Endodermal cell (in vitro differentiated cells): Measurements from ENCODE around the gene CCNDBP1. TPM values are rescaled to one million over a fixed set of nuclear protein-coding genes. Genes with fewer than 3 reads are reported as not detected.

ENCODE experiments used
- DNase-seq: peaks from one replicate; pipeline ENCODE4 v3.0.0-alpha.2; 2017
- H3K27ac ChIP-seq: 2 replicates; pipeline ENCODE4 v1.5.1; 2013; ENCODE audit warnings: mild to moderate bottlenecking, low read depth, low read length, moderate library complexity
- H3K27me3 ChIP-seq: 2 replicates; pipeline ENCODE4 v1.6.1; 2013; ENCODE audit warnings: mild to moderate bottlenecking, low read length, moderate library complexity; ENCODE audit not compliant: insufficient read depth, control insufficient read depth, poor library complexity, severe bottlenecking
- H3K36me3 ChIP-seq: 2 replicates; pipeline ENCODE4 v1.7.0; 2013; ENCODE audit warnings: mild to moderate bottlenecking, low read length, moderate library complexity; ENCODE audit not compliant: control insufficient read depth, insufficient read depth
- H3K4me1 ChIP-seq: one replicate; pipeline ENCODE4 v1.7.0; 2013; ENCODE audit warnings: low read length; ENCODE audit not compliant: control insufficient read depth, insufficient read depth
- H3K4me3 ChIP-seq: 2 replicates; pipeline ENCODE4 v1.5.1; 2013; ENCODE audit warnings: mild to moderate bottlenecking, low read length, moderate library complexity
- H3K9ac ChIP-seq: 2 replicates; pipeline ENCODE4 v1.6.1; 2013; ENCODE audit warnings: mild to moderate bottlenecking, low read length, moderate library complexity; ENCODE audit not compliant: poor library complexity, severe bottlenecking; ENCODE audit errors: extremely low read depth
- H3K9me3 ChIP-seq: 2 replicates; pipeline ENCODE4 v1.6.1; 2013; ENCODE audit warnings: mild to moderate bottlenecking, low read length, moderate library complexity; ENCODE audit not compliant: control insufficient read depth
- H3K27ac Mint-ChIP-seq: 2 replicates; pipeline ENCODE4 v1.8.0; 2020; ENCODE audit warnings: mixed read lengths
- H3K27me3 Mint-ChIP-seq: 2 replicates; pipeline ENCODE4 v1.8.0; 2021; ENCODE audit warnings: mild to moderate bottlenecking, mixed read lengths; ENCODE audit not compliant: insufficient read depth
- H3K36me3 Mint-ChIP-seq: 2 replicates; pipeline ENCODE4 v1.8.0; 2020; ENCODE audit warnings: low read depth, mixed read lengths
- H3K4me1 Mint-ChIP-seq: 2 replicates; pipeline ENCODE4 v1.8.0; 2020; ENCODE audit warnings: mixed read lengths
- H3K4me3 Mint-ChIP-seq: 2 replicates; pipeline ENCODE4 v1.8.0; 2020; ENCODE audit warnings: mild to moderate bottlenecking, moderate library complexity, mixed read lengths
- H3K9me3 Mint-ChIP-seq: 2 replicates; pipeline ENCODE4 v1.8.0; 2020; ENCODE audit warnings: mild to moderate bottlenecking, mixed read lengths
- WGBS, 2 experiments: methylation state at CpG; one replicate each; pipeline versions ENCODE4 v1.1.5 to v1.1.7; 2013; ENCODE audit warnings: missing lambda C conversion rate in 2 of 2, mixed read lengths in 1 of 2; ENCODE audit not compliant: insufficient coverage in 1 of 2, insufficient read length in 1 of 2; 5-methylcytosine and 5-hydroxymethylcytosine counted together
- total RNA-seq, 2 donors: library from RNA; stranded (reverse); fragmentation: NEBNext Ultra II Directional in 1 of 2; extraction: Animal tissue kit (Norgen Biotek cat#: 25700) in 1 of 2; gene quantifications; 2 replicates in 1 of 2; 3 replicates in 1 of 2; pipeline ENCODE4 v1.2.1, GENCODE V29; 2021
- TF ChIP-seq, protein P1 (sequence below): fragments of 200-600 bp; sonication (generic); conservative IDR thresholded peaks from 2 replicates; pipeline ENCODE4 v1.5.0; 2021; ENCODE audit warnings: antibody characterized with exemption, mild to moderate bottlenecking

CCNDBP1 gene
- total RNA-seq, 2 donors from 2014 or later, result 25.7 to 43.5 TPM

DNA sequence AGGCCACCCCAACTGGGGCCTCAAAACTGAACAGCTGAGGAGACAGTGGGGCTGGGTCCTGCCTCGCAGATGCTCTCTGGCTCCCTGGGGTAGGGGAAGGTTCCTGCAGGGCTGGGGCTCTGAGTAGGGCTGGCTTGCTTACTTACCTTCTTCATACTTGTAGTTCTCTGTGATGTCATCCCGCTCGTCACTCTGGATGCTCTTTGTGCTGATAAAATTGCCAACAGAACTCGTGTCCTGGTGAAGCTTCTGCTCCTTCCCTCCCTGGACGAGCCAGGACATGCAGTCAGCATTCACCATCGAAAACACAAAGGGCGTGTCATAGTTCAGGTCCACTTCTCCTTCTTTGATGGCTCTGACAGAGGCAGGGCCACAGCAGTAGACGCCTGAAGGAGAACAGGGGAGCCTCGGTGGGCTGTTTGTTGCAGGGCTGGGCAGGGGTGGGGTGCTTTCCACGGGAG lies 53.5 kb downstream of the CCNDBP1 start:
- Mint-ChIP-seq H3K9me3 (no peaks in the 10 kb centered on the region), H3K4me3 (no peak overlapping the region), H3K4me1 (peaks cover 2% of the 10 kb centered on the region), H3K27ac (no peak overlapping the region), H3K27me3 (peaks cover 39% of the 10 kb centered on the region), H3K36me3 (no peaks in the 10 kb centered on the region)
- Histone ChIP-seq H3K9me3 (no peaks in the 10 kb centered on the region), H3K36me3 (no peaks in the 10 kb centered on the region), H3K27ac (no peak overlapping the region), H3K4me1 (no peaks in the 10 kb centered on the region), H3K27me3 (peaks cover 10% of the 10 kb centered on the region), H3K4me3 (no peak overlapping the region), H3K9ac (no peak overlapping the region)
- WGBS, 2 experiments, result 87 to 89% methylated on average over 7 to 10 of the region's 10 CpGs
- no peak for DNase-seq
- TF ChIP-seq, protein P1, sequence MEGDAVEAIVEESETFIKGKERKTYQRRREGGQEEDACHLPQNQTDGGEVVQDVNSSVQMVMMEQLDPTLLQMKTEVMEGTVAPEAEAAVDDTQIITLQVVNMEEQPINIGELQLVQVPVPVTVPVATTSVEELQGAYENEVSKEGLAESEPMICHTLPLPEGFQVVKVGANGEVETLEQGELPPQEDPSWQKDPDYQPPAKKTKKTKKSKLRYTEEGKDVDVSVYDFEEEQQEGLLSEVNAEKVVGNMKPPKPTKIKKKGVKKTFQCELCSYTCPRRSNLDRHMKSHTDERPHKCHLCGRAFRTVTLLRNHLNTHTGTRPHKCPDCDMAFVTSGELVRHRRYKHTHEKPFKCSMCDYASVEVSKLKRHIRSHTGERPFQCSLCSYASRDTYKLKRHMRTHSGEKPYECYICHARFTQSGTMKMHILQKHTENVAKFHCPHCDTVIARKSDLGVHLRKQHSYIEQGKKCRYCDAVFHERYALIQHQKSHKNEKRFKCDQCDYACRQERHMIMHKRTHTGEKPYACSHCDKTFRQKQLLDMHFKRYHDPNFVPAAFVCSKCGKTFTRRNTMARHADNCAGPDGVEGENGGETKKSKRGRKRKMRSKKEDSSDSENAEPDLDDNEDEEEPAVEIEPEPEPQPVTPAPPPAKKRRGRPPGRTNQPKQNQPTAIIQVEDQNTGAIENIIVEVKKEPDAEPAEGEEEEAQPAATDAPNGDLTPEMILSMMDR, result no peak

DNA sequence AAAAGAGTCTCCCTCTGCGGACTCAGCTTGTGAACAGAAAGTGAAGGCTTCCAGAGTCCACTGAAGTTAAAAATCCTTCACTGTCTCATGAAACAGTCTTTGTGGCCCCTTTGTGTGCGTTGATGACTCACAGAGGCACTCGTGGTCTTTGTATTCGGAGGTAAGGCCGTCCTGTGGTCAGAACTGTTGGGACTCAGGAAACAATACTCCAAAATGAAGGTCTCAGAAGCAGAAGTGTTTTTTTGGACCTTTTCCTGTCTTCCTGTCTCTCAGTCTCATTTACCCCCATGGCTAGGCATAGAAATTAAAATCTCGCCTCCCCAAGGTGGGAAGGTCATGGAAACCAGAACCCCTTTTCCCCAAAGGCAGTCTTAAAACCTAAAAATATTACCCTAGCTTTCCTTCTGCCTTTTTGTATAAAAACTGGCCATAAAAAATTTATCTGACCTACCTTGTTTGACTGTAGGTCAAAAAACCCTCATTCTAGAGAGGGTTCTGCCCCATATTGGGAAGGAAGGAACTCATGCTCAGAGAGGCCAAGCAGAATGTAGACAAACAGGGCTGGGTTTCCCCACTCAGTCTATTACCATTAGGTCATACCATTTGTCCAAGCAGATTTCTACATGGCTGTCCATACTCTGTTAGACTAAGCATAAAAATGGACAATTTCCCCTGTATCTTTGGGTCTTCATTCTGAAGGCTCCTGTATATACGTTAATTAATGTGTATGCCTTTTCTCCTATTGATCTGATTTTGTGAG lies 54.7 kb downstream of the CCNDBP1 start:
- Mint-ChIP-seq H3K27me3 (peaks cover 34% of the 10 kb centered on the region), H3K4me3 (no peak overlapping the region), H3K36me3 (no peaks in the 10 kb centered on the region), H3K9me3 (no peaks in the 10 kb centered on the region), H3K27ac (no peak overlapping the region), H3K4me1 (peaks cover 2% of the 10 kb centered on the region)
- TF ChIP-seq, protein P1, result no peak
- no peaks in the 10 kb centered on the region for H3K4me1 ChIP-seq
- H3K27me3 ChIP-seq, result peaks cover 10% of the 10 kb centered on the region
- WGBS, 2 experiments, result 87 to 90% methylated on average over 5 to 7 of the region's 7 CpGs
- no peak for DNase-seq
- H3K9me3 ChIP-seq, result no peaks in the 10 kb centered on the region
- H3K27ac ChIP-seq, result no peak overlapping the region
- H3K4me3 ChIP-seq, result no peak overlapping the region
- no peaks in the 10 kb centered on the region for H3K36me3 ChIP-seq
- no peak overlapping the region for H3K9ac ChIP-seq

DNA sequence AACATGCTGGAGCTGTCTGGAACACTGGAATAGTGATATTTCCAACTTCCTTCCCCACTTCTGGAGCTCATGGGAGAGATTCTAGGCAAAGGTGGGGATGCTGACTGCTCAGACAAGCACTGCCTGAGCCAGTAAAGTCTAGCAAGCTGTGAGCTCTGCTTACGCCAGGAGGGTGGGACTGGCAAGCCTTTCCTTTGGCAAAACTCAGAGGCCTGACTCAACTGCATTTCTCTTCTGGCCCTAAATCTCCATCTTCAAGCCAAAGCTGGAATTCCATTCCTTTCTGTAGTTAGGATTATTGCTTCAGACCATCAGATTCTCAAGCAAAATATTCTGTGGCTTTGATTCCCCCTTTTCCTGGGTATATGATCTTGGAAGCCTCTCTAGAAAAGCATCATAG lies 55.9 kb downstream of the CCNDBP1 start:
- H3K9me3 ChIP-seq, result no peaks in the 10 kb centered on the region
- Mint-ChIP-seq H3K4me3 (no peak overlapping the region), H3K9me3 (no peaks in the 10 kb centered on the region), H3K27me3 (peaks cover 23% of the 10 kb centered on the region), H3K27ac (no peak overlapping the region), H3K4me1 (peaks cover 2% of the 10 kb centered on the region), H3K36me3 (no peaks in the 10 kb centered on the region)
- no peak for DNase-seq
- H3K36me3 ChIP-seq, result no peaks in the 10 kb centered on the region
- TF ChIP-seq, protein P1, result no peak
- peaks cover 10% of the 10 kb centered on the region for H3K27me3 ChIP-seq
- no peak overlapping the region for H3K9ac ChIP-seq
- H3K4me1 ChIP-seq, result no peaks in the 10 kb centered on the region
- 90% methylated on average over 1 of the region's 1 CpG; no CpG with 5 or more reads in 1 of the 2 experiments for WGBS, 2 experiments
- no peak overlapping the region for H3K27ac ChIP-seq
- H3K4me3 ChIP-seq, result no peak overlapping the region
